Stimulated activated CD4-positive, alpha-beta T cell treated with anti-CD3 and anti-CD28 coated beads, Interleukin-2, amount 100 ng/mL, for 24 hours (primary cell): ENCODE data around the gene NAA40.

ENCODE experiments used
- DNase-seq, 2 donors: peaks; one replicate each; pipeline ENCODE4 v3.0.0-alpha.2; 2020

NAA40 gene

GRCh38 chr11:63913866-63914830, 24.7 kb upstream of the NAA40 start:
- no peak for DNase-seq

DNA sequence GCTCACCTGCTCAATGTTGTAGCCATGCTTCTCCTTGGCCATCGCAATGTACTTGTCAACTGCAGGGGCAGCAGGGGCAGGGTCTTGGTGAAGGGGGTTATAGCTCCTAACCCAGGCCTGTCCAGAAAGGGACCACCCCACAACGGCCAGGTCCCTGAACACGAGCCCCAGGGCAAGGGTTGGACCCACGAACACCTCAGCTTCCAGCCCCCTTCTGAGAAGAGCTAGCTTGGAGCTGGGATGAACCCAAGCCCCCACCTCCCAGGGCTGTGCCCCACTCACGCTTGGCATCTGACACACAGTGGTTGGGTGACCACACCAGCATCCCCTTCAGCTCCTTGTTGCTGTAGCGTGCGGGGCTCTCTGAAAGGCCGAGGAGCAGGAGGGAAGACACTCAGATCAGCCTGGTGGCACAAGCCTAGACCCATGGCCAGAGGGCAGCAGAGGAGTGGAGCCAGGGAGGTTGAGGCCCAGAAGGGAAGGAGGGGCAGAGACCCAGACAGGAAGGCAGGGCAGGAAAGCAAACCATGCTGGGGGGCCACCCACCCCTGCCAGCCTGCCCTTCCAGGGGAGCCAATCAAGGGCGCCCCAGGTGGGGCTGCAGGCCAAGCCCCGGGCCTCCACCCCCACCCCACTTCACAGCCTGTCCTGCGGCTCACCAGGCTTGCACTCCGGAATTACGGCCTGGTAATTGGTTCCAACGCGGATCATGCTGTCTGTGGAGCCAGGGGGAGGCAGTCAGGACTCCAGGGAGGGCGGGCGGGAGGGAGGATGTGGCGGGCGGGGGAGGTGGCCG, 23.7 kb upstream of the NAA40 start:
- no peak for DNase-seq

- DNase-seq, result peak; percentile 42 to 50
Observed at GRCh38 chr11:63915961-63916836, 22.6 kb upstream of the NAA40 start.

GRCh38 chr11:63916837-63917691, 21.7 kb upstream of the NAA40 start, which contains the start of gene RCOR2:
TSS of gene RCOR2 (minus strand) at chr11:63917164. CDS start at chr11:63916456, 708 bp downstream.
- peak; percentile 67 to 71 for DNase-seq

DNA sequence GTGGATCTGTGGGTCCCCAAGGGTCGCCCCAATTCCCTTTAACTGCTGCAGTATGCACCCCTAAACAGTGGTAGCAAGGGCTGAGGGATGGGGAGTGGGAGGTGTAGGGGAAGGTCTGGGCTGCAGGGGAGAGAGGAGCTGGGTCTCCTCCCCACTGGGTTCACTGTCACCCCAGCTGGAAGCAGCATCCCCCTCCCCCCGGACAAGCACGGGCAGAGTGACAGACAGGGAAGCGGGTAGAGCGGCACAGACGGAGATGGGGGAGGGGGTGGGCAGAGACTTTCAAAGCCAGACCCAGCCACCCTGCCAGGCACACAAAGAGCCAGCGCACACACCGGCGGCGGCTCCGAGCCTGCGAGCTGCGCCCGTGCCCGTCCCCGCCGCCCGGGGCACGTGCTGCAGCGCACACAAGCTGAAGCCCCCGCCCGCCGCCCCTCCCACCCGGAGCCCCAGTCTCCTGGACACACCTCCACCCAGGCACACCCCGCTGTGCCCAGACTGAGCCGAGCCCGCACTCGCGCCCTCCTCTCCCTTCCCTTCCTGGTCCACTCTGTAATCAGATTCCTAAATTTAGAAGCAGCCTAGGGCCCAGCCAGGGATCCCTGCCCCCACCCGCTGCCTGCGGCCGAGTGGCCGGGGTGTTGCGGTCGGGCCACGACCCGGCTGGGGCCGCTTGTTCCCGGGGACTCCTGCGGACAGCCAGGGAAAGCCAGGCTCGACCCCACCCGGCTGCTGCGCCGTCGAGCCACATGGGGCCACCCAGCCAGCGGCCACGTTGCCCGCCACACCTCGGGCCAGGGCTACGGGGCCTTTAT, 20.9 kb upstream of the NAA40 start:
- DNase-seq, result no peak

DNA sequence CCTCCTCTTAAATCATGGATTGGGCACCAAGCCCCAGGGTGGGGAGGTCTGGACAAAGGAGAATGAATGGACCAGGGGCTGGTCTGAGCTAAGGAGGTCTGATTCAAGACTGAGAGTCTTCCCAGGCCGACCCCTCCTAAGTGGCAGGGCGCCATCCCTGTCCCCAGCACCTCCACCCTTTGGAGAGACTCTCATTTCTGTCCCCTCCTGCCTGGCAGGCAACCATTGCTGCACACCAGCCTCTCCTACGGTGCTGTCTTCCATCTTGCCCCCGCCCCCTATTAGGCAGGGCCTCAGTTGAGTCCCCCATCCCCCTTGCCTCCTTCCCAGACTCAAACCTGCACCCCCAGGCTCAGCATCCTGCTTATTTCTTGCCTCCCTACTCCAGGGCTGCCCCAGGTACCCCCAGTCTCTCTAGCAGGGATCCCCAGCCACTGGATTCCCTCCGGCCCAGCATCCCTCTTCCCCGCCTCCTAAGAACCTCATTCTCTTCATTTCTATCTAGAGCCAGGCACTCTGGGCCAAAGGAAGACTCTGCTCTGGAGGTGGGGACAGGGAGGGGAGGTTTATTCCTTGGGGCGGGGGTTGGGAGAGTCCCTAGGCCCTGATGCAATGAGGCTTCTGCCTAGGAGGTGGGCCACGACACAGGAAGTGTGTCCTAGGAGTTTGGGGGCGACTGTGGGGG, 20.2 kb upstream of the NAA40 start:
- no peak for DNase-seq

GRCh38 chr11:63919267-63920125, 19.3 kb upstream of the NAA40 start:
- no peak for DNase-seq

DNA sequence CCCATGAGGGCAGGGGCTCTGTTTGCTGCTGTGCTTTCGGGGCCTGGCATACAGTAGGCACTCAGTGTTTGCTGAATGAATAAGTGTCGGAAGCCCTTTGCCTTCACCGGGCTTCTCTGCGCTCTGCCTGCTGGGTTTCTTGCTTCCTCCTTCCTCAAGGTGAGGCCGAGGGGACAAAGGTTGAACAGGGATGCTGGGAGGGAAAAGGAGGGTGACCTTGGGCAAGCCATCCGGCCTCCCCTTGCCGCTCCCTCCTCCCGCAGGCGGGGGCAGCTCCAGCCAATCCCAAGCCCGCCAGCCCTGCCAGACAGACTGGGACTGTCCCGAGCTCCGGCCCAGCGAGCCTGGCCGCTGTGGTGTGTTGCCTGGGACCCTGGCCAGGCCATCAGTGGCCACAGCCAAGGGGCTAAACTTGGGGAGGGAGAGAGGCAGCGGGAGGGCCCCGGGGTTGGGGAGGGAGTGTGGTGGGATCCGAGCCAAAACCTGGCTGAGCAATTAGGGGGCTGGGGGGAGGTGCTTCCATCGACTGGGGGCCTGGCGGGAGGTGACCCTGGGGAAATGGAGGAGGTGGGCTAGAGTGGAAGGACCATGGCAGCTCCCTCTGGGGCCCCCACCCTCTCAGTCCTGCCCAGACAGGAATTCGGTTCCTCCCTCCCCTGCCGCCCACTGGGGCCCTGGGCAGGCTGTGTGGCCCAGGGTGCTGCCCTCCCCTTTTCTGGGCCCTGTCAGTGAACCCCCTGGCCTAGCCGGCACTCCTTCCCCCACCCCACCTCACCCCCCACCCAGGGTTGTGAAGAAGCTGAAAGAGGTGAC, 18.5 kb upstream of the NAA40 start:
- no peak for DNase-seq

- DNase-seq, result peak; percentile 47
Observed at GRCh38 chr11:63920939-63921417, 17.8 kb upstream of the NAA40 start.

DNA sequence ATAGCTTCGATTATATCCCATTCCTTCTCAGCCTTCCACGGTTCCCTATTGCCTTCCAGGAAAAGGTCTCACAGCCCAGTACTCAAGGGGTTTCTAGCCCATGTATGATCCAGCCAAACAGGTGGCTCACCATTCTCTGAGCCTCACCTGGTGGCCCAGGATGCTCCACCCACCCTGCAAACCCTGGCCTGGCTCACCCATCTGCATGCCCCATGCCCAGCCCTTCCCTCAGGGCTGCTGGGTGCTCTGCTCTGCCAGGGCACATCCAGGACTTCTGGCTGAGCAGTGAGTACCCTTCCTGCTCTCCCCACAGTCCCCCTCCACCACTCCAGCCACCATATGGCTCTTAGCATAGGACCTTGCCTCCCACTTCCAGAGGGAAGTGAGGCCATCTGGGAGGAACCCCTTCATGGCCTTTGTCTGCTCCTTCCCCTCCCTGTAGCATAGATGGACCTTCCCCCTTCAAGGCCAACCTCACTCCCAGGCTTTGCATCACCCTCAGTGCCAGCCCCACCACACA, 16.1 kb upstream of the NAA40 start:
- DNase-seq, result no peak

- DNase-seq, result no peak
Observed at GRCh38 chr11:63923319-63923718, 15.5 kb upstream of the NAA40 start.

DNA sequence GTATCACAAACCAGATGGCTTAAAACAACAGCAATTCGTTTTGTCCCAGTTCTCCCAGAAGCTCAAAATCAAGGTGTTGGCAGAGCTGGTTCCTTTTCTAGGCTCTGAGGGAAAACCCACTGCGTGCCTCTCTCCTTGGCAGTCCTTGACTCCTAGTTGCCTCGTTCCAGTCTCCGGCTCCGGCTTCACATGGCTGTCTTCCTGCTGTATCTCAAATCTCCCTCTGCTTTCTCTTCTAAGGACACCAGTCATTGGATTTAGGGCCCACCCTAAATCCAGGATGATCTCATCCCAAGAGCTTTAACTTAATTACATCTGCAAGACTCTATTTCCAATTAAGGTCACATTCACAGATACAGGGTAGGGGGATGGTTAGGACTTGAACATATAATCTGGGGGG, 9.2 kb upstream of the NAA40 start:
- DNase-seq, result no peak

GRCh38 chr11:63931045-63931444, 7.8 kb upstream of the NAA40 start:
- DNase-seq, result no peak

GRCh38 chr11:63931876-63932275, 6.9 kb upstream of the NAA40 start:
- no peak for DNase-seq

GRCh38 chr11:63933459-63933858, 5.3 kb upstream of the NAA40 start:
- no peak for DNase-seq

- DNase-seq, result peak in 1 of 2 donors; percentile 44
Observed at GRCh38 chr11:63937713-63938478, 906 bp upstream of the NAA40 start.

GRCh38 chr11:63939397-63939891, 642 bp downstream of the NAA40 start:
- DNase-seq, result no peak
